SU-DHL-6 (cell line): Measurements from ENCODE around the gene OTOS.

Source experiments
- H2AFZ ChIP-seq: fragments of 200-600 bp; sonication (generic); 2 replicates; pipeline ENCODE4 v1.6.1; 2014; ENCODE audit warnings: low read depth, mild to moderate bottlenecking, moderate library complexity, mixed read lengths, antibody characterized with exemption, low read length; ENCODE audit not compliant: severe bottlenecking
- H3F3A ChIP-seq: fragments of 200-600 bp; shearing (Covaris generic); 2 replicates; pipeline ENCODE4 v1.6.0; 2016; ENCODE audit warnings: antibody characterized with exemption, mild to moderate bottlenecking; ENCODE audit not compliant: insufficient read depth
- H3K27ac ChIP-seq: fragments of 200-600 bp; sonication (generic); 2 replicates; pipeline ENCODE4 v1.5.1; 2016; ENCODE audit warnings: low read depth, mild to moderate bottlenecking, low read length, moderate library complexity, mixed read lengths
- H3K27me3 ChIP-seq: fragments of 200-600 bp; sonication (generic), shearing (Covaris generic); 2 replicates; pipeline ENCODE4 v1.6.0; 2014; ENCODE audit warnings: mild to moderate bottlenecking, low read length
- H3K36me3 ChIP-seq: fragments of 200-600 bp; sonication (generic); 2 replicates; pipeline ENCODE4 v1.6.1; 2014; ENCODE audit warnings: mild to moderate bottlenecking, low read length, mixed read lengths
- H3K4me2 ChIP-seq: fragments of 300-600, 200-600 bp; shearing (Covaris generic), sonication (generic); 2 replicates; pipeline ENCODE4 v1.6.0; 2014; ENCODE audit warnings: low read length, low read depth, mild to moderate bottlenecking; ENCODE audit not compliant: poor library complexity, severe bottlenecking
- H3K4me3 ChIP-seq: fragments of 200-600 bp; sonication (generic); 2 replicates; pipeline ENCODE4 v1.5.1; 2014; ENCODE audit warnings: antibody characterized with exemption, low read length, mild to moderate bottlenecking, mixed read lengths; ENCODE audit not compliant: insufficient read depth, poor library complexity, severe bottlenecking
- H3K79me2 ChIP-seq: fragments of 200-600 bp; sonication (generic); 2 replicates; pipeline ENCODE4 v1.6.1; 2014; ENCODE audit warnings: mild to moderate bottlenecking, low read length, moderate library complexity; ENCODE audit not compliant: insufficient read depth
- H3K9ac ChIP-seq: fragments of 200-600 bp; sonication (generic); 2 replicates; pipeline ENCODE4 v1.7.0; 2014; ENCODE audit warnings: mild to moderate bottlenecking, low read length
- H3K9me2 ChIP-seq: fragments of 200-600 bp; sonication (generic); replicated peaks from 2 replicates; pipeline ENCODE4 v1.6.1; 2014; ENCODE audit warnings: low read length; ENCODE audit not compliant: insufficient read depth
- H3K9me3 ChIP-seq: fragments of 200-600 bp; sonication (generic); 2 replicates; pipeline ENCODE4 v1.6.1; 2014; ENCODE audit warnings: low read length, mixed read lengths; ENCODE audit not compliant: insufficient read depth
- H4K20me1 ChIP-seq: fragments of 200-600 bp; sonication (generic); 2 replicates; pipeline ENCODE4 v1.6.1; 2014; ENCODE audit warnings: low read depth, mild to moderate bottlenecking, antibody characterized with exemption, low read length, moderate library complexity, mixed read lengths
- CTCF ChIP-seq: fragments of 200-600 bp; sonication (generic); IDR thresholded peaks from one replicate; pipeline ENCODE4 v1.5.1; 2017; ENCODE audit warnings: antibody characterized with exemption, mild to moderate bottlenecking, low read length, moderate library complexity; ENCODE audit not compliant: insufficient read depth, poor library complexity, severe bottlenecking
- EZH2phosphoT487 ChIP-seq: fragments of 200-600 bp; sonication (generic), shearing (Covaris generic); conservative IDR thresholded peaks from 2 replicates; pipeline ENCODE4 v1.6.1; 2018; ENCODE audit warnings: mild to moderate bottlenecking, antibody characterized with exemption, low read length, moderate library complexity, mixed read lengths

Gene OTOS

GRCh38 chr2:240163844-240164574 is 23.6 kb upstream of the OTOS start:
- H3K27me3 ChIP-seq = no peaks in the 10 kb centered on the region
- H3K9me3 ChIP-seq = no peaks in the 10 kb centered on the region
- H3F3A ChIP-seq = no peaks in the 10 kb centered on the region
- no peak overlapping the region for H3K4me2 ChIP-seq
- no peaks in the 10 kb centered on the region for H3K79me2 ChIP-seq
- no peaks in the 10 kb centered on the region for H3K36me3 ChIP-seq
- H3K4me3 ChIP-seq = no peak overlapping the region
- no peaks in the 10 kb centered on the region for H3K9me2 ChIP-seq
- no peak overlapping the region for H3K9ac ChIP-seq
- H4K20me1 ChIP-seq = no peaks in the 10 kb centered on the region
- no peak for TF ChIP-seq CTCF
- no peak for TF ChIP-seq EZH2phosphoT487
- no peak overlapping the region for H3K27ac ChIP-seq
- H2AFZ ChIP-seq = no peak overlapping the region

- H3K27ac ChIP-seq = no peak overlapping the region
- no peak overlapping the region for H3K9ac ChIP-seq
- H3K9me3 ChIP-seq = no peaks in the 10 kb centered on the region
- H3K36me3 ChIP-seq = no peaks in the 10 kb centered on the region
- H4K20me1 ChIP-seq = no peaks in the 10 kb centered on the region
- no peaks in the 10 kb centered on the region for H3F3A ChIP-seq
- H3K4me3 ChIP-seq = no peak overlapping the region
- no peaks in the 10 kb centered on the region for H3K27me3 ChIP-seq
- no peak overlapping the region for H2AFZ ChIP-seq
- no peaks in the 10 kb centered on the region for H3K79me2 ChIP-seq
- no peak for TF ChIP-seq EZH2phosphoT487
- TF ChIP-seq CTCF = no peak
- H3K4me2 ChIP-seq = no peak overlapping the region
- no peaks in the 10 kb centered on the region for H3K9me2 ChIP-seq
Measured at GRCh38 chr2:240162939-240163714, 22.7 kb upstream of the OTOS start.

- Histone ChIP-seq H3K36me3 (no peaks in the 10 kb centered on the region), H3K79me2 (no peaks in the 10 kb centered on the region), H3K9me2 (no peaks in the 10 kb centered on the region), H3K27ac (no peak overlapping the region), H3F3A (no peaks in the 10 kb centered on the region), H3K9ac (no peak overlapping the region), H3K4me2 (no peak overlapping the region), H2AFZ (no peak overlapping the region), H4K20me1 (no peaks in the 10 kb centered on the region), H3K4me3 (no peak overlapping the region), H3K27me3 (no peaks in the 10 kb centered on the region), H3K9me3 (no peaks in the 10 kb centered on the region)
- TF ChIP-seq EZH2phosphoT487 (no peak), CTCF (no peak)
Measured at GRCh38 chr2:240162531-240162930, 22.1 kb upstream of the OTOS start.
